ENCODE measurements around the gene NDUFB10.

Gene NDUFB10

GRCh38 chr16:1923299-1924034 lies 35.9 kb upstream of the NDUFB10 start:
- Histone ChIP-seq H3K27ac (ENCODE audit: low read depth, low read length) (no peak overlapping the region), H3K27me3 (ENCODE audit: control insufficient read depth, low read length) (no peaks in the 10 kb centered on the region), H3K4me3 (ENCODE audit: low read length) (no peak overlapping the region), H3K9me2 (replicated peaks; ENCODE audit: control insufficient read depth, low read length) (no peaks in the 10 kb centered on the region), H3K9me3 (ENCODE audit: control insufficient read depth, insufficient read depth, low read length) (no peaks in the 10 kb centered on the region), H3K4me1 (ENCODE audit: control insufficient read depth, low read length) (no peaks in the 10 kb centered on the region), H3K79me2 (ENCODE audit: control insufficient read depth, low read length) (no peaks in the 10 kb centered on the region), H3K4me2 (ENCODE audit: low read length) (no peak overlapping the region), H3K36me3 (ENCODE audit: control insufficient read depth, low read length) (no peaks in the 10 kb centered on the region), H3F3A (ENCODE audit: control insufficient read depth, insufficient read depth) (no peaks in the 10 kb centered on the region), H4K20me1 (ENCODE audit: control insufficient read depth, insufficient read depth, low read depth, low read length) (no peaks in the 10 kb centered on the region)
- TF ChIP-seq CTCF (IDR thresholded peaks at IDR 0.05; ENCODE audit: low read depth, low read length, poor library complexity, severe bottlenecking) (no peak), EZH2phosphoT487 (IDR thresholded peaks at IDR 0.05; ENCODE audit: borderline replicate concordance, low read length) (no peak)

- TF ChIP-seq EZH2phosphoT487 (IDR thresholded peaks at IDR 0.05; ENCODE audit: borderline replicate concordance, low read length) (no peak), CTCF (IDR thresholded peaks at IDR 0.05; ENCODE audit: low read depth, low read length, poor library complexity, severe bottlenecking) (no peak)
- Histone ChIP-seq H3K4me2 (ENCODE audit: low read length) (no peak overlapping the region), H3K27ac (ENCODE audit: low read depth, low read length) (no peak overlapping the region)
These were observed 35.2 kb upstream of the NDUFB10 start for GRCh38 chr16:1924095-1924494.

GRCh38 chr16:1926271-1926670 lies 33.1 kb upstream of the NDUFB10 start:
- H3F3A ChIP-seq (ENCODE audit: control insufficient read depth, insufficient read depth): no peaks in the 10 kb centered on the region
- H3K4me3 ChIP-seq (ENCODE audit: low read length): no peak overlapping the region
- no peak overlapping the region for H3K27ac ChIP-seq (ENCODE audit: low read depth, low read length)
- 0 out of 2 replicates have a peak, but pooled peaks cover 2% of the 10 kb centered on the region for H3K27me3 ChIP-seq (ENCODE audit: control insufficient read depth, low read length)
- H3K4me1 ChIP-seq (ENCODE audit: control insufficient read depth, low read length): peaks cover 8% of the 10 kb centered on the region
- H3K79me2 ChIP-seq (ENCODE audit: control insufficient read depth, low read length): no peaks in the 10 kb centered on the region
- TF ChIP-seq CTCF (IDR thresholded peaks at IDR 0.05; ENCODE audit: low read depth, low read length, poor library complexity, severe bottlenecking) (no peak), EZH2phosphoT487 (IDR thresholded peaks at IDR 0.05; ENCODE audit: borderline replicate concordance, low read length) (no peak)
- H3K4me2 ChIP-seq (ENCODE audit: low read length): no peak overlapping the region
- no peaks in the 10 kb centered on the region for H3K36me3 ChIP-seq (ENCODE audit: control insufficient read depth, low read length)
- H3K9me3 ChIP-seq (ENCODE audit: control insufficient read depth, insufficient read depth, low read length): no peaks in the 10 kb centered on the region
- H3K9me2 ChIP-seq (replicated peaks; ENCODE audit: control insufficient read depth, low read length): no peaks in the 10 kb centered on the region
- no peaks in the 10 kb centered on the region for H4K20me1 ChIP-seq (ENCODE audit: control insufficient read depth, insufficient read depth, low read depth, low read length)

More at GRCh38 chr16:1924095-1924494, 35.2 kb upstream of the NDUFB10 start:
- H3K9me2 ChIP-seq (replicated peaks; ENCODE audit: control insufficient read depth, low read length): no peaks in the 10 kb centered on the region
- no peaks in the 10 kb centered on the region for H3K27me3 ChIP-seq (ENCODE audit: control insufficient read depth, low read length)
- no peaks in the 10 kb centered on the region for H3K9me3 ChIP-seq (ENCODE audit: control insufficient read depth, insufficient read depth, low read length)
- H3F3A ChIP-seq (ENCODE audit: control insufficient read depth, insufficient read depth): no peaks in the 10 kb centered on the region
- H3K79me2 ChIP-seq (ENCODE audit: control insufficient read depth, low read length): no peaks in the 10 kb centered on the region
- no peaks in the 10 kb centered on the region for H3K36me3 ChIP-seq (ENCODE audit: control insufficient read depth, low read length)
- no peaks in the 10 kb centered on the region for H4K20me1 ChIP-seq (ENCODE audit: control insufficient read depth, insufficient read depth, low read depth, low read length)
- peaks cover 2% of the 10 kb centered on the region; the same call in 1 of the 2 replicates for H3K4me1 ChIP-seq (ENCODE audit: control insufficient read depth, low read length)
- no peak overlapping the region for H3K4me3 ChIP-seq (ENCODE audit: low read length)
